Measurements from ENCODE around the gene CRLF1.

- TF ChIP-seq, protein P1, sequence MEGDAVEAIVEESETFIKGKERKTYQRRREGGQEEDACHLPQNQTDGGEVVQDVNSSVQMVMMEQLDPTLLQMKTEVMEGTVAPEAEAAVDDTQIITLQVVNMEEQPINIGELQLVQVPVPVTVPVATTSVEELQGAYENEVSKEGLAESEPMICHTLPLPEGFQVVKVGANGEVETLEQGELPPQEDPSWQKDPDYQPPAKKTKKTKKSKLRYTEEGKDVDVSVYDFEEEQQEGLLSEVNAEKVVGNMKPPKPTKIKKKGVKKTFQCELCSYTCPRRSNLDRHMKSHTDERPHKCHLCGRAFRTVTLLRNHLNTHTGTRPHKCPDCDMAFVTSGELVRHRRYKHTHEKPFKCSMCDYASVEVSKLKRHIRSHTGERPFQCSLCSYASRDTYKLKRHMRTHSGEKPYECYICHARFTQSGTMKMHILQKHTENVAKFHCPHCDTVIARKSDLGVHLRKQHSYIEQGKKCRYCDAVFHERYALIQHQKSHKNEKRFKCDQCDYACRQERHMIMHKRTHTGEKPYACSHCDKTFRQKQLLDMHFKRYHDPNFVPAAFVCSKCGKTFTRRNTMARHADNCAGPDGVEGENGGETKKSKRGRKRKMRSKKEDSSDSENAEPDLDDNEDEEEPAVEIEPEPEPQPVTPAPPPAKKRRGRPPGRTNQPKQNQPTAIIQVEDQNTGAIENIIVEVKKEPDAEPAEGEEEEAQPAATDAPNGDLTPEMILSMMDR (IDR thresholded peaks at IDR 0.05; ENCODE audit: low read length): no peak
- TF ChIP-seq EZH2 (IDR thresholded peaks at IDR 0.05; ENCODE audit: borderline replicate concordance, low read length): no peak
Measured at GRCh38 chr19:18606281-18607225, at the start of gene CRLF1.

Data from OCI-LY1 (cell line).